HG02870 (cell line): ENCODE data around the gene SSX4B.
"Not testable (repeated sequence)": the region's sequence is repeated elsewhere in the genome, so short reads cannot be mapped to it uniquely, and the experiment has no call there.

Experiments used
- ATAC-seq: cut with Tn5 transposase; IDR thresholded peaks from one replicate; pipeline ENCODE4 v1.9.1; 2021; ENCODE audit warnings: mild to moderate bottlenecking, moderate library complexity; ENCODE audit not compliant: unreplicated experiment

Gene SSX4B

DNA sequence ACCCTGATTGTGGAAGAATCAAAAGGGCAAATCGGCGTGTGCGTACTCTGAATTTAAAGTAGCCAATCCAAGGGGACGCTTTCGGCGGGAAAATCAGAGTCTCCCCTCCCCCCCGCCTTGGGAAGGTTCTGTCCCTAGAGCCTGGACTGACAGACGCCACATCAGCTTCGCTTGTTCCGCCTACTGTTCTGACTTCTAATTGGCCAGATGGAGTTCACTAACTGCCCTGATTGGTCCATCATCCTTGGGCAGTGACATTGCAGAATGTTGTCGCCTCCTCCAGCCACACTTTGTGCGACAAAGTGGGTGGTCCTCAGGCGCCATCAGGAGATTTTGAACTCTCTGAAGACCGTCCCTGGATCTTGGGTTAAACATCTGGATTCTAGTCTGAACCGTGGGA, at the start of gene SSX4B:
Gene SSX4B (minus strand): TSS at position 101 of the 400 bp plus-strand sequence. CDS start 588 bp downstream, outside the sequence.
- not testable (repeated sequence) for ATAC-seq

DNA sequence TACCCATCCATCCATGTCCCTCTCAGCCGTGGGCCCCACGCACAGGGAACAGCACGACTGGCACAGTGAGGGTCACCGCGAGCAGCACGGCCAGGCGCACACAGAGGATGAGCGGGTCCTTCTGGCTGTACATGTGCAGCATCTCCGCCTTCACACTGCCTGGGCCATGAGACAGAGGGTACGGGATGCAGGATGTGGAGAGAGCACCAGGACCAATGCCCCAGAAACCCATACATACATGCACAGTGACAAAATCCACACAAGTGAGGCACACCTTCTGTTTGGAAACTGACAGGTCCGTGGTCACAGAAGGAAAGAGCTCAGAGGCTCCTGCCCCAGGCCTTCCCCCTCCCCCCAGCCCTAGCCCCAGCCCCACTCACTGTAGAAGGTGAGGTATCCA, 48.8 kb upstream of the SSX4B start:
- ATAC-seq, result no peak

DNA sequence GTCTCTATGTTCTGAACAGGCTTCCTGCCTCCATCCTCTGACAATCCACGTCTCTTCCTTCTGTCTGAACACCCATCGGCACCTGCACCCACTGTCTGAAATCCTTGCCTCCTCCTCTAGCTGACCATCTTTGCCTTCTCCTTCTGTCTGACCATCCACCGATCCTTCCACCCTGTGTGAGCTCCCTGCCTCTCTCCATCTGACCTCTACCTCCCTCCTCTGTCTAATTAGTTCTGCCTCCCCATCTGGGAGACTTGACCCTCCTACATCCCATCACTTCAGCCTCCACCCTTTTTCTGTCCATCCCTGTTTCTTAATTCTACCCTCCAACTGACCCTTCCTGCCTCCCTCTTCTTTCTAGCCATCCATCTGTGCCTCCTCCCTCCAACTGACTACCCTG, 48.3 kb upstream of the SSX4B start:
- ATAC-seq, result no peak

DNA sequence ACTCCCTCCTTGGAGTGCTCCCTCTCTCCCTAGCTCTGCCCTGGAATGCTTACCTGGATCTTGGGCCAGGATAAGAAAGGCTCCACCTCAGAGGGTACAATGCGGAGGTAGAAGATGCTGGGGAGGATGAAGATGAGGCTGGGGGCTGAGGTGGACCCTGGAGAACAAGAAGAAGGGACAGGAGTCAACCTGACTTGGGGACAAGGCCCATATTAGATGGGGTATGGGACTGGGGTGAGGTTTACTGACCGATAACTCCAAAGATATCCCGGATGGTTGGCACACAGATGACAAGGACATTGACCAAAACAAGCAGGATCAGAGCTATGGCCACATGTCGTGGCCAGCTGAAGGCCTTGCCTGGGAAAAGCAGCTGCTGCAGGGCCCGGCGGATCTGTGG, 47.7 kb upstream of the SSX4B start:
- ATAC-seq, result no peak

DNA sequence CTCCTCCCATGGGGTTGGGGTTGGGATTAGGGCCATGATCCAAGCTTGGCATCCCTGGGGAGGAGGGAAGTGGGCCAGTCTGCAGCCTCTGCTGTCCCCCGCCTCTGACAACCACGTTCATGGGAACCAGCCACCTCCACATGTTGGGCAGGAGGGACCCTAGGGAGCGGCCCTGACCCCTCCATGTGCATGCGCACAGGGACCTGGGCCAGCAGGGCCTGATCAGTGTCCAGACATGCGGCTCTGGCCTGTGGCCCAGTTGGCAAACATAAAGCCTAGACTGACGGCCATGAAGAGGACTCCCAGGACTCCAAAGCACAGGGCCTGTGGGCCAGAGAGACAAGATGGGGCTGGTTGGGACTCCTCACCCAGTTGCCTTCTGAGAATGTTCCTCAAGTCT, 47.0 kb upstream of the SSX4B start:
- no peak for ATAC-seq

DNA sequence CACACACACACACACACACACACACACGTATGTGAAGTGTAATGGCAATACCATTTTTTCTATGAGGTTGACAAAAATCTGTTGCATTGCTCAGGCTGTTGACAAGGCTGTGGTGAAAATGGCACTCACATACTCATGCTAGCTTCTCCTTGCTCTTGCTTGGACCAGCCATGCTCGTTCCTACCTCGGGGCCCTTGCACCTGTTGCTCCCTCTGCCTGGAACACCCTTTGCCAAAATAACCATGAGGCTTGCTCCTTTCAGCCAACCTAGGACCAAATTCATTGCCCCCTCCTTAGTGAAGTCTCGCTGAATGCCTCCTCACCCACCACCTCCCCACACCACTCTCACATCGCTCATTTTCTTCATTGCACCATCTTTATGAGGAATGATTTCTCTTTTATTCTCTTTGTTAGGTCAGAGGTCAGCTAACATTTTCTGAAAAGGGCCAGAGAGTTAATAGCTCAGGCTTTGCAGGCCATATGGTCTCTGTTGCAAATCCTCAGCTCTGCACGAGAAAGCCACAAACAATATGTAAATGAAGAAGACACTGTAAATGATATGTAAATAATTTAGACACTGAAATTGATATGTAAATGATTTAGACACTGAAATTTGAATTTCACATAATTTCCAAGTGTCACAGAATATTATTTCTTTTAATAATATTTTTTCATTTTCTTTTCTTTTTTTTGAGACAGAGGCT, 45.0 kb upstream of the SSX4B start:
- ATAC-seq, result no peak

DNA sequence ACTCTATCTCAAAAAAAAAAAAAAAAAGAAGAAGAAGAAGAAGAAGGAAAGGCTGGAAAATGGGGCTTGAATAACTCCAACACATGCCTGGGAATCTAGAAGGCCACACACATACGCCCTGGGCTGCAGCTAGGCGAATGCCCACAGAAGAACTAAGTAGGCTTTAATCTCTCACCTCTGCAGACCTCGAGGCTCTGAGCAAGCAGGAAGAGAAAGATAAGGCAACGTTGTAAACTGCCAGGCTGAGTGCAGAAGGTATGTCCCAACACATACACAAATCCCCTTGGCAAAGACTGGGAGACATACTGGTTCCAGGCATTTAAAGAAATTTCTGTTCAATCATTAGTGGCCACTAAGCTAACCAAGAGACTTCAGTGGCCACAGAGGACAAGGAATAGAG, 39.9 kb upstream of the SSX4B start:
- ATAC-seq, result no peak

DNA sequence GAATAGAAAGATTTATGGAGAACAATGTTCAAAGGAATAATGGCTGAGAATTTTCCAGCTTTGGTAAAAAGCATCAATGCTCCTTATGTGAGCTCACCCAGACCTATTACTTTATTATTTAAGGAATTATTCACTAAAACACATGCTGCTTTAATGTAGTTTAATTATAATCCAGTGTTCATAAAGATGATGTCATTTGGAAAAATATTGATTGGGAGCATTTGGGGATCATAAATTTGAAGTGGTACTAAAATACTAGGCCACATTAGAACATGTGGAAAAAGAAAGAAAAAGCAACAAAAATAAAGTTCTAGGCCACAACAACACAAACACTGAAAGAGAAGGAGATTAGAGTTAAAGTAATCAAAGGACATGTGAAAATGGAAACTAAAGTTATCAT, 38.3 kb upstream of the SSX4B start:
- ATAC-seq, result no peak

- not testable (repeated sequence) for ATAC-seq
These were observed 35.4 kb upstream of the SSX4B start for GRCh38 chrX:48447201-48447600.

- not testable (repeated sequence) for ATAC-seq
These were observed 22.0 kb upstream of the SSX4B start for GRCh38 chrX:48433713-48434112.

- not testable (repeated sequence) for ATAC-seq
These were observed 18.4 kb upstream of the SSX4B start for GRCh38 chrX:48430166-48430565.

DNA sequence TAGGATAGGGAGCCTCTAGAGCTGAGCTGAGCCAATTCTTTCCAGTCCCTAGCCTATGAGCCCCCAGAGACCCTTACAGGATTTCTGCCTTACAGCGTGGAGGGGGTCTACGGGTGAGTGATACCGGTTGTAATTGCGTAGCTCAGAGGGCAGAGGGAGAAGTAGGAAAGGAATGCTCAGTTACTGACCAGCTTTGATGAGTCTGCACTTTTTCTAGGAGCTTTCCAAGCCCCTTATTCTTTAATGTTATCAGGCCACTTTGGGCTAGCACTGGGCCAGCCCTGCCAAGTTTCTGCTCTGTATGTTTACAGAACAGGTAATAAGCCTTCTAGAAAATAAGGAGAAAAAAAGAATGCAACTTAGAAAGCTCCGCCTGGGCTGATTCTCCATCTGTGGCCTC, 17.8 kb upstream of the SSX4B start:
- not testable (repeated sequence) for ATAC-seq

DNA sequence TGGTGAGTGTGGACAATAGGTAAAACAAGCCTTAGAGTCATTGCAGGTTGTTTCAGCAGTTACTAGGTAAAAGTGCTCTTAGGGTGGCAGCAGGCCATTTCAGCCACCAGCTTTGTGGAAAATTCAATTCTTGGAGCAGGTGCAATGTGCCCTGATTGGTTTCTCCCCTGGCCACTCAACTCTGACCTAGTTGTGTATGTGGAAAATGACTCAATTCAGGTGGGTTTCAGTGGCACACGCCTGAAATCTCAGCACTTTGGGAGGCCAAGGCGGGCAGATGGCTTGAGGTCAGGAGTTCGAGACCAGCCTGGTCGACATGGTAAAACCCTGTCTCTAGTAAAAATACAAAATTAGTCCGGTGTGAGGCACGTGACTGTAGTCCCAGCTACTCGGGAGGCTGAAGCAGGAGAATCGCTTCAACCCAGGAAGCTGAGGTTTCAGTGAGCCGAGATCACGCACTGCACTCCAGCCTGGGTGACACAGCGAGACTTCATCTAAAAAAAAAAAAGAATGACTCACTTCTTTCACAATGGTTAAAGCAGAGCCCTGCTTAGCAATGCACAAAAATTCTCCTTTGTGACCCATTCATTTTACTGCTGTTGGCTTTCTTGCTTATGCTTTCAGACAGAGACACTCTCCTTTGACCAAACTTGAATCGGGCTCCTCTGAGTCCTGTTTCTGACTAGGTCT, 15.4 kb upstream of the SSX4B start:
- ATAC-seq, result peak; percentile 55

- ATAC-seq, result not testable (repeated sequence)
These were observed 13.9 kb downstream of the SSX4B start for GRCh38 chrX:48397825-48398224.

- ATAC-seq, result not testable (repeated sequence)
These were observed 14.8 kb downstream of the SSX4B start for GRCh38 chrX:48396931-48397330.

DNA sequence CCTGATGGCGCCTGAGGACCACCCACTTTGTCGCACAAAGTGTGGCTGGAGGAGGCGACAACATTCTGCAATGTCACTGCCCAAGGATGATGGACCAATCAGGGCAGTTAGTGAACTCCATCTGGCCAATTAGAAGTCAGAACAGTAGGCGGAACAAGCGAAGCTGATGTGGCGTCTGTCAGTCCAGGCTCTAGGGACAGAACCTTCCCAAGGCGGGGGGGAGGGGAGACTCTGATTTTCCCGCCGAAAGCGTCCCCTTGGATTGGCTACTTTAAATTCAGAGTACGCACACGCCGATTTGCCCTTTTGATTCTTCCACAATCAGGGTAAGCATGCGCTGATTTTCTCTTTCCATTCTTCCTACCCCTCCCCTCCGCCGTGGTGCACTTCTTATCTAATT, 28.5 kb downstream of the SSX4B start, which contains the start of gene SSX4:
Gene SSX4 (plus strand): TSS at position 301 of the 400 bp plus-strand sequence. CDS start 515 bp downstream, outside the sequence.
- not testable (repeated sequence) for ATAC-seq

- not testable (repeated sequence) for ATAC-seq
These were observed 41.4 kb downstream of the SSX4B start for GRCh38 chrX:48370408-48370807.

DNA sequence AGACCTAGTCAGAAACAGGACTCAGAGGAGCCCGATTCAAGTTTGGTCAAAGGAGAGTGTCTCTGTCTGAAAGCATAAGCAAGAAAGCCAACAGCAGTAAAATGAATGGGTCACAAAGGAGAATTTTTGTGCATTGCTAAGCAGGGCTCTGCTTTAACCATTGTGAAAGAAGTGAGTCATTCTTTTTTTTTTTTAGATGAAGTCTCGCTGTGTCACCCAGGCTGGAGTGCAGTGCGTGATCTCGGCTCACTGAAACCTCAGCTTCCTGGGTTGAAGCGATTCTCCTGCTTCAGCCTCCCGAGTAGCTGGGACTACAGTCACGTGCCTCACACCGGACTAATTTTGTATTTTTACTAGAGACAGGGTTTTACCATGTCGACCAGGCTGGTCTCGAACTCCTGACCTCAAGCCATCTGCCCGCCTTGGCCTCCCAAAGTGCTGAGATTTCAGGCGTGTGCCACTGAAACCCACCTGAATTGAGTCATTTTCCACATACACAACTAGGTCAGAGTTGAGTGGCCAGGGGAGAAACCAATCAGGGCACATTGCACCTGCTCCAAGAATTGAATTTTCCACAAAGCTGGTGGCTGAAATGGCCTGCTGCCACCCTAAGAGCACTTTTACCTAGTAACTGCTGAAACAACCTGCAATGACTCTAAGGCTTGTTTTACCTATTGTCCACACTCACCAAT, 43.9 kb downstream of the SSX4B start:
- peak; percentile 58 for ATAC-seq

GRCh38 chrX:48359281-48359680, 52.5 kb downstream of the SSX4B start:
- not testable (repeated sequence) for ATAC-seq

DNA sequence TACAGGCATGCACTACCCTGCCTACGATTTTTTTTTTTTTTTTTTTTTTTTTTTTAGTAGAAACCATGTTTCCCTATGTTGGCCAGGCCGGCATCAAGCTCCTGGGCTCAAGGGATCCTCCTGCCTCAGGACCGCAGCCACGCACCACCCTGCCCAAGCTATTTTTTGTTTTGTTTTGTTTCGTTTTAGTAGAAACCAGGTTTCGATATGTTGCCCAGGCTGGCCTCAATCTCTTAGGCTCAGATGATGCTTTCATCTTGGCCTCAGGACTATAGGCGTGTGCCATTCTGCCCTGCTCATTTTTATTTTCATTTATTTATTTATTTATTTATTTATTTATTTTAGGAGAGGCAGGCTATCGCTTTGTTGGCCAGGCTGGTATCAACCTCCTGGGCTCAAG, 54.1 kb downstream of the SSX4B start:
- no peak for ATAC-seq

DNA sequence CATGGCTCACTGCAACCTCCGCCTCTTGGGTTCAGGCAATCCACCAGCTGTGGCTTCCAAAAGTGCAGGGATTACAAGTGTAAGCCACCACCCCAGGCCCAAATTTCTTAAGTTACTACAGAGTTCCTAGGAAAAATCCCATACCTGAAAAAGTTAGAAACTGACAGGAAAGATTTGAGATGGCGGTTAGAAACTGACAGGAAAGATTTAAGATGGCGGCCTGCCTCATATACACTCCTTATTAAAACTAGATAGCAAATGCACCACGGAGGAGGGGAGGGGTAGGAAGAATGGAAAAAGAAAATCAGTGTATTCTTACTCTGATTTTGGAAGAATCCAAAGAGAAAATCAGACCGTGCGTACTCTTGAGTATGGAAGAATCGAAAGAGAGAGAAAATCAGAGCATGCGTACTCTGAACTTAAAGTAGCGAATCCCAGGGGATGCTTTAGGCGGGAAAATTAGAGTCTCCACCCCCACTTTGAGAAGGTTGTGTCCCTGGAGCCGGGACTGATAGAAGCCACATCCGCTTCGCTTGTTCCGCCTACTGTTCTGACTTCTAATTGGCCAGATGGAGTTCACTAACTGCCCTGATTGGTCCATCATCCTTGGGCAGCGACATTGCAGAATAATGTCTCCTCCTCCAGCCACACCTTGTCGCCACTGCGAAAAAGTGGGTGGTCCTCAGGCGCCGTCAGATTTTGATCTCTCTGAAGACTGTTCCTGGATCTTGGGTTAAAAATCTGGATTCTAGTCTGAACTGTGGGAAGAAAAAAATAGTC, 55.3 kb downstream of the SSX4B start, which contains the start of gene SSX3:
Gene SSX3 (minus strand): TSS at position 389 of the 780 bp plus-strand sequence. CDS start 1,454 bp downstream, outside the sequence.
- ATAC-seq, result not testable (repeated sequence)
